Heart right ventricle (tissue), 16 donors: ENCODE data around the gene CLVS2. TPM values are rescaled to one million over a fixed set of nuclear protein-coding genes. Genes with fewer than 3 reads are reported as not detected.

Experiments used
- ATAC-seq, 8 donors: fragments of 200-7000 bp; cut with Tn5 transposase; one replicate each; pipeline ENCODE4 v1.9.1; 2020; ENCODE audit warnings: mild to moderate bottlenecking in 8 of 8, moderate library complexity in 8 of 8, moderate number of reproducible peaks in 1 of 8
- DNase-seq, 2 donors: peaks; one replicate each; pipeline ENCODE4 v3.0.0-alpha.2; 2020
- H3K27ac ChIP-seq, 10 donors: fragments of 200-600 bp; sonication (generic) in 2 of 10; one replicate each; pipeline versions ENCODE4 v1.5.0 to v1.8.0; 2020 to 2022; ENCODE audit warnings: mild to moderate bottlenecking in 3 of 10
- H3K27me3 ChIP-seq, 7 donors: fragments of 200-600 bp; one replicate each; pipeline ENCODE4 v1.8.0; 2021 to 2022; ENCODE audit warnings: mild to moderate bottlenecking in 2 of 7
- H3K36me3 ChIP-seq, 9 donors: fragments of 200-600 bp; sonication (generic) in 1 of 9; one replicate each; pipeline versions ENCODE4 v1.5.0 to v1.8.0; 2020 to 2022; ENCODE audit warnings: mild to moderate bottlenecking in 2 of 9
- H3K4me1 ChIP-seq, 9 donors: fragments of 200-600 bp; sonication (generic) in 1 of 9; one replicate each; pipeline versions ENCODE4 v1.5.0 to v1.8.0; 2020 to 2022; ENCODE audit warnings: mild to moderate bottlenecking in 4 of 9
- H3K4me3 ChIP-seq, 10 donors: fragments of 200-600 bp; sonication (generic) in 2 of 10; one replicate each; pipeline versions ENCODE4 v1.5.0 to v1.8.0; 2020 to 2022; ENCODE audit warnings: mild to moderate bottlenecking in 7 of 10, moderate library complexity in 2 of 10
- H3K9me3 ChIP-seq, 11 donors: fragments of 200-600 bp in 10 of 11; sonication (generic) in 2 of 11; one replicate each; pipeline versions ENCODE4 v1.5.0 to v1.8.0; 2013 to 2022; ENCODE audit warnings: mild to moderate bottlenecking in 2 of 11, control low read depth in 1 of 11, moderate library complexity in 1 of 11
- WGBS, 2 donors: extraction: QIAGEN DNeasy Blood & Tissue Kit; methylation state at CpG; one replicate each; pipeline ENCODE4 v1.1.7; 2013; ENCODE audit warnings: inconsistent platforms in 1 of 2; 5-methylcytosine and 5-hydroxymethylcytosine counted together
- intact Hi-C, 10 donors: fragments of 100-400 bp; cut with DNase I; formaldehyde crosslinking; loops; one replicate each; pipeline versions ENCODE4 v1.11.1 to v1.14.2; 2022
- polyA plus RNA-seq, 2 donors: library from polyadenylated mRNA; stranded (reverse); fragments of 200-250 nt; gene quantifications; one replicate each; pipeline ENCODE4 v1.2.3, GENCODE V29; 2013
- total RNA-seq, 10 donors: library from RNA; stranded (reverse); fragmentation: NEBNext Ultra II Directional in 3 of 10; extraction: Animal tissue kit (Norgen Biotek cat#: 25700) in 3 of 10; gene quantifications; one replicate each; pipeline versions ENCODE4 v1.2.1 to v1.2.4, GENCODE V29; 2021 to 2023
- TF ChIP-seq, protein P1 (sequence below), 9 donors: fragments of 200-600 bp; sonication (generic) in 2 of 9; IDR thresholded peaks; one replicate each; pipeline versions ENCODE4 v1.5.0 to v1.8.0; 2021 to 2022; ENCODE audit warnings: antibody characterized with exemption in 9 of 9, mild to moderate bottlenecking in 5 of 9, moderate library complexity in 1 of 9
- donor health status: Arrhythmogenic right ventricular cardiomyopathy.
- donor health status: ischemic (EF 13 %, LVEDD 7.1; RV severe dilation, severe dysfunction).
- donor health status: healthy with polysubstance abuse.
- donor health status: DM: no; HTN: yes; CAD: no.
- donor health status: DM: no; HTN: no; CAD: no.
- donor health status: ischemic (EF 25% LVEDD 6.9; RV normal size, moderate dysfunction).
- donor health status: ischemic (EF 25% LVEDD 5.7; RV mildly dilated, moderate dysfunction).
- donor health status: healthy.
- donor health status: DM: yes; HTN: yes; CAD: no.
- donor health status: Ischemic cardiomyopathy.
- donor health status: ischemic (EF 35%, LVEDD 5.7; RV mildly dilated, moderate dysfunction).
- donor health status: nonischemic (EF 11% LVEDD 7.7; RV severe dilation, severe dysfunction).
- donor health status: DM: yes; HTN: yes; CAD: no.
- donor health status: PGD.
- donor health status: ischemic (EF 29% LVEDD 5.4; RV normal size, mild dysfunction).
- donor health status: nonischemic (EF 23%, LVEDD 6.1; RV moderate dilation, normal function).

CLVS2 gene
- total and polyA plus RNA-seq, 12 donors: under 0.01 to 0.41 (median 0.19) TPM; not detected in 6

DNA sequence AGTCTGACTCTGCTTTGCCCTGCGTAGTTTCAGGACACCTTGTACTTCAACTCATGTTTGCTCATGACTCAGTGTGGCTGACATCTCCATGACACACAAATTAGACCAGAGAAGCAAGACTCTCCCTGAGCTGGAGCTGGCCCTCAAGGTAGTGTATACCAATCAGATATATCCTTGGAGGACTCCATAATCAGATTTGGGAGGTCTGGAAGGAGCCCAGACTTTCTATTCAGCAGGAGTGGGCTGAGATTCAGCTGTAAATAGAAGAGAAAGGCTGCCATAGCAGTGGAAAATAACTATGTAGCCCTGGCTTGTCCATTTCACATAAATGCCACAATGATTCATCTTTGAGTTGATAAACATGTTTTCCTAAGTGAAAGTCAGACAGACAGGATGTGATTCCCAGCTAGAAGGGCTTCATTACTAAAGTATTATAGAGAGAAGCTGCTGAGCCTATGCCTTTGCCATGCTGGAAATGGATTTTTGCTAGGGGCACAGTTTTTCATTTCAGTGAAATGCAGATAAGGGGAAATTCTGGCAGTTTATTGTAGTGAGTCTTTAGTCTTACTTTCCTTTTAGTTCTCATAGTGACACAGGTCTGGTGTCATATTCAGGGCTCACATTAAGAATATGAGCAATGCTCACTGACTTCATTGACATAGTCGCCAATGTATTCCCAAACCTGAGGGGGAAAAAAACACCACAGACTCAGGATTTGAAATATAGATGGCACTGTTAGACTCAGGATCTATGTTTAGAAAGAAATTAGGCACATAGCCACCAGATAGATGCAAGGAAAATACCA, 95.3 kb downstream of the CLVS2 start:
- H3K4me1 ChIP-seq: no peaks in the 10 kb centered on the region
- H3K27me3 ChIP-seq: no peaks in the 10 kb centered on the region
- ATAC-seq (no peak), DNase-seq (no peak)
- no peak overlapping the region for H3K4me3 ChIP-seq
- H3K27ac ChIP-seq: no peak overlapping the region
- H3K9me3 ChIP-seq: no peaks in the 10 kb centered on the region
- H3K36me3 ChIP-seq: no peaks in the 10 kb centered on the region
- TF ChIP-seq, protein P1, sequence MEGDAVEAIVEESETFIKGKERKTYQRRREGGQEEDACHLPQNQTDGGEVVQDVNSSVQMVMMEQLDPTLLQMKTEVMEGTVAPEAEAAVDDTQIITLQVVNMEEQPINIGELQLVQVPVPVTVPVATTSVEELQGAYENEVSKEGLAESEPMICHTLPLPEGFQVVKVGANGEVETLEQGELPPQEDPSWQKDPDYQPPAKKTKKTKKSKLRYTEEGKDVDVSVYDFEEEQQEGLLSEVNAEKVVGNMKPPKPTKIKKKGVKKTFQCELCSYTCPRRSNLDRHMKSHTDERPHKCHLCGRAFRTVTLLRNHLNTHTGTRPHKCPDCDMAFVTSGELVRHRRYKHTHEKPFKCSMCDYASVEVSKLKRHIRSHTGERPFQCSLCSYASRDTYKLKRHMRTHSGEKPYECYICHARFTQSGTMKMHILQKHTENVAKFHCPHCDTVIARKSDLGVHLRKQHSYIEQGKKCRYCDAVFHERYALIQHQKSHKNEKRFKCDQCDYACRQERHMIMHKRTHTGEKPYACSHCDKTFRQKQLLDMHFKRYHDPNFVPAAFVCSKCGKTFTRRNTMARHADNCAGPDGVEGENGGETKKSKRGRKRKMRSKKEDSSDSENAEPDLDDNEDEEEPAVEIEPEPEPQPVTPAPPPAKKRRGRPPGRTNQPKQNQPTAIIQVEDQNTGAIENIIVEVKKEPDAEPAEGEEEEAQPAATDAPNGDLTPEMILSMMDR (IDR thresholded peaks at IDR 0.05): no peak
- intact Hi-C loops: no loop called here
- 72 to 85% methylated on average over 2 of the region's 2 CpGs for WGBS, 2 donors

- Histone ChIP-seq H3K4me1 (no peaks in the 10 kb centered on the region), H3K36me3 (no peaks in the 10 kb centered on the region), H3K9me3 (no peaks in the 10 kb centered on the region), H3K27ac (no peak overlapping the region), H3K4me3 (no peak overlapping the region), H3K27me3 (no peaks in the 10 kb centered on the region)
- DNase-seq: no peak
- ATAC-seq: no peak
- intact Hi-C loops: no loop called here
- TF ChIP-seq, protein P1 (IDR thresholded peaks at IDR 0.05): no peak
Observed at GRCh38 chr6:123091896-123092271, 95.8 kb downstream of the CLVS2 start.

GRCh38 chr6:123094795-123095194, 98.8 kb downstream of the CLVS2 start:
- ATAC-seq (no peak), DNase-seq (no peak)
- TF ChIP-seq, protein P1 (IDR thresholded peaks at IDR 0.05): no peak
- Histone ChIP-seq H3K36me3 (no peaks in the 10 kb centered on the region), H3K27ac (no peak overlapping the region), H3K9me3 (no peaks in the 10 kb centered on the region), H3K4me1 (no peaks in the 10 kb centered on the region), H3K4me3 (no peak overlapping the region), H3K27me3 (no peaks in the 10 kb centered on the region)
- intact Hi-C loops: no loop called here
- 60 to 67% methylated on average over 1 of the region's 1 CpG for whole genome bisulfite sequencing, 2 donors

GRCh38 chr6:123105561-123105960, 109.5 kb downstream of the CLVS2 start:
- no peaks in the 10 kb centered on the region for H3K36me3 ChIP-seq
- no peak for ATAC-seq
- TF ChIP-seq, protein P1 (IDR thresholded peaks at IDR 0.05): no peak
- H3K27me3 ChIP-seq: no peaks in the 10 kb centered on the region
- intact Hi-C loops: no loop called here
- no peak overlapping the region for H3K4me3 ChIP-seq
- DNase-seq: no peak
- H3K27ac ChIP-seq: no peak overlapping the region
- no peaks in the 10 kb centered on the region for H3K4me1 ChIP-seq
- 39 to 53% methylated on average over 1 of the region's 1 CpG for WGBS, 2 donors
- peaks cover 0 to 12% (median 0%) of the 10 kb centered on the region in 11 donors for H3K9me3 ChIP-seq
